Esophagus (tissue), 2 donors: ENCODE results near the gene TMED9. TPM values are rescaled to one million over a fixed set of nuclear protein-coding genes. Genes with fewer than 3 reads are reported as not detected.
A peak's percentile ranks its signal among the peaks of the same experiment; 100 is the strongest.

ENCODE experiments used
- H3K27ac ChIP-seq, 2 donors: one replicate each; pipeline ENCODE4 v1.5.1; 2013; ENCODE audit warnings: low read depth in 2 of 2, mild to moderate bottlenecking in 2 of 2, inconsistent platforms in 1 of 2, low read length in 1 of 2, moderate library complexity in 1 of 2
- H3K27me3 ChIP-seq, 2 donors: one replicate each; pipeline ENCODE4 v1.6.1; 2013; ENCODE audit warnings: low read length in 2 of 2, control low read depth in 1 of 2, mild to moderate bottlenecking in 1 of 2; ENCODE audit not compliant: insufficient read depth in 2 of 2, control insufficient read depth in 1 of 2
- H3K36me3 ChIP-seq, 2 donors: one replicate each; pipeline ENCODE4 v1.6.1; 2013; ENCODE audit warnings: low read length in 1 of 2; ENCODE audit not compliant: control insufficient read depth in 2 of 2, insufficient read depth in 2 of 2
- H3K4me1 ChIP-seq, 2 donors: one replicate each; pipeline ENCODE4 v1.6.1; 2013; ENCODE audit warnings: low read length in 1 of 2; ENCODE audit not compliant: control insufficient read depth in 2 of 2, insufficient read depth in 2 of 2
- H3K4me3 ChIP-seq, 2 donors: one replicate each; pipeline ENCODE4 v1.5.1; 2013; ENCODE audit warnings: low read length in 2 of 2, mild to moderate bottlenecking in 2 of 2, low read depth in 1 of 2, moderate library complexity in 1 of 2
- H3K9me3 ChIP-seq, 2 donors: one replicate each; pipeline ENCODE4 v1.6.1; 2013; ENCODE audit warnings: mild to moderate bottlenecking in 2 of 2, low read depth in 1 of 2, low read length in 1 of 2, moderate library complexity in 1 of 2; ENCODE audit not compliant: control insufficient read depth in 2 of 2, insufficient read depth in 1 of 2
- WGBS, 2 donors: extraction: QIAGEN DNeasy Blood & Tissue Kit; methylation state at CpG; one replicate each; pipeline ENCODE4 v1.1.7; 2013; 5-methylcytosine and 5-hydroxymethylcytosine counted together
- polyA plus RNA-seq, 2 donors: library from polyadenylated mRNA; stranded (reverse); fragments of 200-250 nt; gene quantifications; one replicate each; pipeline ENCODE4 v1.2.3, GENCODE V29; 2013
- donor health status: healthy with polysubstance abuse.
- donor health status: Bipolar disorder and iron deficiency.

Gene TMED9
- polyA plus RNA-seq, 2 donors, result 72.8 to 146 TPM

- Histone ChIP-seq H3K4me3 (no peak overlapping the region), H3K27me3 (no peaks in the 10 kb centered on the region), H3K9me3 (no peaks in the 10 kb centered on the region), H3K4me1 (peaks cover 0 to 3% of the 10 kb centered on the region in 2 donors), H3K27ac (no peak overlapping the region), H3K36me3 (no peaks in the 10 kb centered on the region)
- WGBS, 2 donors, result 76 to 84% methylated on average over 2 of the region's 2 CpGs
These were observed 22.1 kb upstream of the TMED9 start for GRCh38 chr5:177569894-177570293.

DNA sequence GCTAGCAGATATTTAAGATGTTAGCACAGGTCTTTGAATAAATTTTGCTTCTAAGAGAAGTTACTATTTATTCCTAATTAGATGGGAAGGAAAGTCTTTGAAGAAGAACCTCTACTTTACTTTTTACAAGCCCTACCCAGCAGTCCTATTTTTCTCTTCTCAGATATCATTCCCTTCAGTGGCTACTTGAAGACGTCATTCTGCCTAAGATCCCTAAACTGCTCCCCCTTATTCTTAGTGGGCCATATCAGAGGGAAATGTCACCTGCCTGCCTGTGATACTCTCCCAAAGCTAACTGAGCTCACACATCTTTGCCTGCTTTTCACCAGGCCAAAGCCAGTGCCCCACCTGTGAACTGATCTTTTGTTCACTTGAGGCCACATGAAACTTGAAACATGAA, 16.5 kb upstream of the TMED9 start:
- H3K27me3 ChIP-seq, result no peaks in the 10 kb centered on the region
- H3K27ac ChIP-seq, result peak overlapping the region; percentile 32 to 79
- 36 to 55% methylated on average over 1 of the region's 1 CpG for WGBS, 2 donors
- H3K4me3 ChIP-seq, result no peak overlapping the region
- H3K4me1 ChIP-seq, result peaks cover 0 to 3% of the 10 kb centered on the region in 2 donors
- no peaks in the 10 kb centered on the region for H3K9me3 ChIP-seq
- H3K36me3 ChIP-seq, result no peaks in the 10 kb centered on the region

DNA sequence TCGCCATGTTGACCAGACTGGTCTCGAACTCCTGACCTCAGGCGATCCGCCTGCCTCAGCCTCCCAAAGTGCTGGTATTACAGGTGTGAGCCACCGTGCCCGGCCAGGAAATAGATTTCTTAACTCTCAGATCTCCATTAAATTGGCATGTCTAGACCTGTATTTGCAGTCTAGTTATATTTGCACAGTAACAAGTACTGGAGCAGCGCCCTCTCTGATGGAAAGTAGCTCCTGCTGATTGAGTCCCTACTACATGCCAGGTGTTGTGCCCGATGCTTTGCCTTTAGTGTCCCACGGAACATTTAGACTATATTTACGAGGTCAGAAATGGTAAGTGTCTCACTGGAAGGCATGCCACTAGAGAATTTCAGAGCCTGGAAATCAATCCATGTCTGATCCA, 15.8 kb upstream of the TMED9 start:
- H3K4me1 ChIP-seq, result peaks cover 0 to 3% of the 10 kb centered on the region in 2 donors
- H3K27me3 ChIP-seq, result no peaks in the 10 kb centered on the region
- H3K4me3 ChIP-seq, result no peak overlapping the region
- no peaks in the 10 kb centered on the region for H3K36me3 ChIP-seq
- H3K9me3 ChIP-seq, result no peaks in the 10 kb centered on the region
- WGBS, 2 donors, result 70 to 82% methylated on average over 10 of the region's 10 CpGs
- H3K27ac ChIP-seq, result no peak overlapping the region

DNA sequence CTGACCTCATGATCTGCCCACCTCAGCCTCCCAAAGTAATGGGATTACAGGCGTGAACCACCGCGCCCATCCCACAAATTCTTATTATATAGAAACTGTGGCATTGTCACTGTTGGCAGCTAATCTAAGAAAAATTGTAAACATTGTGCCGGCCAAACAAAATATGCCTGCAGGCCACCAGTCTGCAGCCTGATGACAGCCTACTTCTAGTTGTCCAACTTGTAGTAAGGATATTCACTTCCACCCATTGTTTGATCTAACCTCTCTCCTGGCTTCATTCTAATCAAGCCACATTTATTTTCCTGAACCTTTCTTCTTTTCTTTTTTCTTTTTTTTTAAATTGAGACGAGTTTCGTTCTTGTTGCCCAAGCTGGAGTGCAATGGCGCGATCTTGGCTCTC, 13.7 kb upstream of the TMED9 start:
- no peak overlapping the region for H3K27ac ChIP-seq
- peaks cover 0 to 3% of the 10 kb centered on the region in 2 donors for H3K4me1 ChIP-seq
- H3K4me3 ChIP-seq, result no peak overlapping the region
- H3K27me3 ChIP-seq, result no peaks in the 10 kb centered on the region
- WGBS, 2 donors, result 68 to 79% methylated on average over 8 of the region's 8 CpGs
- no peaks in the 10 kb centered on the region for H3K9me3 ChIP-seq
- no peaks in the 10 kb centered on the region for H3K36me3 ChIP-seq

DNA sequence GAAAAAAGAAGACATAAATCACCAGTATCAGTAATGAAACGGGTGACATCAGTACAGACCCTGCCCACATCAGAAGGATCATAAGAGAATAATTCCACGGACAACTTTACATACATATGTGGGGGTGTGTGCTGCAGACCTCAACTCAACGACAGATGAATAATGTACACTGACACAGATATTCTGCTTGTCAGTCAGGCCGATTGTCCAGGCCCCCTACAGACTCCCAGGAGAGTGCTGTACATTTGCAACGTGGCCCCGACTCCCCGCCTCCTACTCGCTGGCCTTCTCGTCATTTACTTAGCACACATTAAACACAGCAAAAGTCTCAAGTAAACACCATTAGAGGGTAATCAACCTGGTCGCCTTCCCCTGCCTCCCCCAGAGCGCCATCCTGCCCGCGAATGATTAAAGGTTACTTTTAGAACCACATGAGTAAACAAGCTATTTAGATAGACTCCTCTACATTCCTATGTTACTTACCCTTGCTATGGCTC, 3.5 kb upstream of the TMED9 start:
- no peaks in the 10 kb centered on the region for H3K27me3 ChIP-seq
- H3K27ac ChIP-seq, result no peak overlapping the region
- WGBS, 2 donors, result 31 to 45% methylated on average over 13 of the region's 13 CpGs
- peaks cover under 1 to 2% of the 10 kb centered on the region in 2 donors for H3K36me3 ChIP-seq
- peaks cover 0 to 1% of the 10 kb centered on the region in 2 donors for H3K4me1 ChIP-seq
- no peak overlapping the region for H3K4me3 ChIP-seq
- H3K9me3 ChIP-seq, result no peaks in the 10 kb centered on the region

GRCh38 chr5:177590406-177590805, 1.6 kb upstream of the TMED9 start:
- peaks cover 0 to 3% of the 10 kb centered on the region in 2 donors for H3K4me1 ChIP-seq
- H3K27ac ChIP-seq, result no peak overlapping the region
- no peaks in the 10 kb centered on the region for H3K9me3 ChIP-seq
- H3K4me3 ChIP-seq, result no peak overlapping the region
- peaks cover 16 to 20% of the 10 kb centered on the region in 2 donors for H3K36me3 ChIP-seq
- no peaks in the 10 kb centered on the region for H3K27me3 ChIP-seq
- 70 to 86% methylated on average over 1 of the region's 1 CpG for WGBS, 2 donors

- H3K27me3 ChIP-seq, result no peaks in the 10 kb centered on the region
- 14 to 17% methylated on average over 8 of the region's 8 CpGs for WGBS, 2 donors
- no peak overlapping the region for H3K27ac ChIP-seq
- peaks cover 19 to 33% of the 10 kb centered on the region in 2 donors for H3K36me3 ChIP-seq
- no peaks in the 10 kb centered on the region for H3K9me3 ChIP-seq
- H3K4me3 ChIP-seq, result peak overlapping the region in 1 of 2 donors; percentile 72
- peaks cover 0 to 3% of the 10 kb centered on the region in 2 donors for H3K4me1 ChIP-seq
These were observed 353 bp upstream of the TMED9 start for GRCh38 chr5:177591690-177592009.

GRCh38 chr5:177592905-177593304, 902 bp downstream of the TMED9 start:
- H3K36me3 ChIP-seq, result peaks cover 19 to 33% of the 10 kb centered on the region in 2 donors
- 74 to 75% methylated on average over 13 of the region's 13 CpGs for WGBS, 2 donors
- H3K4me3 ChIP-seq, result peak overlapping the region in 1 of 2 donors; percentile 72
- no peaks in the 10 kb centered on the region for H3K27me3 ChIP-seq
- peaks cover 0 to 3% of the 10 kb centered on the region in 2 donors for H3K4me1 ChIP-seq
- no peaks in the 10 kb centered on the region for H3K9me3 ChIP-seq
- no peak overlapping the region for H3K27ac ChIP-seq

GRCh38 chr5:177593511-177593910, 1.5 kb downstream of the TMED9 start:
- H3K4me3 ChIP-seq, result no peak overlapping the region
- H3K9me3 ChIP-seq, result no peaks in the 10 kb centered on the region
- H3K36me3 ChIP-seq, result peaks cover 19 to 33% of the 10 kb centered on the region in 2 donors
- no peak overlapping the region for H3K27ac ChIP-seq
- H3K4me1 ChIP-seq, result peaks cover 0 to 3% of the 10 kb centered on the region in 2 donors
- no peaks in the 10 kb centered on the region for H3K27me3 ChIP-seq
- WGBS, 2 donors, result 83 to 84% methylated on average over 3 of the region's 3 CpGs

- peaks cover 0 to 3% of the 10 kb centered on the region in 2 donors for H3K4me1 ChIP-seq
- no peaks in the 10 kb centered on the region for H3K9me3 ChIP-seq
- no peak overlapping the region for H3K27ac ChIP-seq
- WGBS, 2 donors, result 87 to 93% methylated on average over 8 of the region's 8 CpGs
- peaks cover 19 to 33% of the 10 kb centered on the region in 2 donors for H3K36me3 ChIP-seq
- H3K27me3 ChIP-seq, result no peaks in the 10 kb centered on the region
- H3K4me3 ChIP-seq, result no peak overlapping the region
These were observed 2.1 kb downstream of the TMED9 start for GRCh38 chr5:177594071-177594470.
